HepG2 (cell line): ENCODE results near the gene SHTN1. TPM values are rescaled to one million over a fixed set of nuclear protein-coding genes. Genes with fewer than 3 reads are reported as not detected.

ENCODE experiments used
- ATAC-seq: fragments of 200-7000 bp; cut with Tn5 transposase; 3 replicates; pipeline ENCODE4 v1.9.1; 2020; ENCODE audit warnings: mild to moderate bottlenecking, moderate library complexity
- BruUV-seq: library from RNA; stranded (reverse); fragments of 400-500 nt; replicated peaks from 2 replicates; lab custom pipeline; 2021; lab: Mats Ljungman, UMichigan
- CTCF ChIA-PET: fragments of 300-600 bp; formaldehyde crosslinking; extraction: SDS; loops from one replicate; lab custom pipeline; 2021; ENCODE audit warnings: low total read pairs, inconsistent platforms, low intra/inter-chr PET ratio; lab: Yijun Ruan, JAX
- POLR2A ChIA-PET: fragments of 350-600 bp; sonication (Branson Sonifier 250); formaldehyde crosslinking; loops from one replicate; lab custom pipeline; 2020; ENCODE audit warnings: antibody characterized with exemption, inconsistent platforms; lab: Yijun Ruan, JAX
- DNase-seq: peaks from one replicate; pipeline ENCODE4 v3.0.0-alpha.2; 2015; ENCODE audit warnings: low spot score
- FAIRE-seq: peaks from 3 replicates; lab custom pipeline; 2011; peaks lifted over from hg19 to GRCh38; lab: Jason Lieb, UNC
- H2AFZ ChIP-seq: one replicate; pipeline ENCODE4 v1.6.1; 2011; ENCODE audit warnings: low read length, inconsistent platforms
- H3K27ac ChIP-seq: fragments of 300-600 bp; 3 replicates; pipeline ENCODE4 v1.8.0; 2011; ENCODE audit warnings: mixed run types, mild to moderate bottlenecking, mixed read lengths, low read length, inconsistent platforms; ENCODE audit not compliant: insufficient read depth; ENCODE audit errors: extremely low read length
- H3K27me3 ChIP-seq, 2 experiments: fragments of 200-600 bp in 1 of 2; 2 replicates in 1 of 2; 3 replicates in 1 of 2; pipeline versions ENCODE4 v1.6.0 to v1.8.0; 2011; ENCODE audit warnings: low read length in 2 of 2, mild to moderate bottlenecking in 2 of 2, moderate library complexity in 2 of 2, inconsistent platforms in 1 of 2; ENCODE audit not compliant: insufficient read depth in 2 of 2, control insufficient read depth in 1 of 2
- H3K36me3 ChIP-seq, 2 experiments: fragments of 200-600 bp in 1 of 2; replicated peaks in 1 of 2; 2 replicates in 1 of 2; 3 replicates in 1 of 2; pipeline versions ENCODE4 v1.5.1 to v1.8.0; 2011; ENCODE audit warnings: low read length in 2 of 2, inconsistent platforms in 1 of 2; ENCODE audit not compliant: insufficient read depth in 2 of 2, control insufficient read depth in 1 of 2
- H3K4me1 ChIP-seq: 2 replicates; pipeline ENCODE4 v1.5.1; 2012; ENCODE audit warnings: low read length, inconsistent platforms; ENCODE audit not compliant: insufficient read depth
- H3K4me2 ChIP-seq: 2 replicates; pipeline ENCODE4 v1.6.0; 2011; ENCODE audit warnings: low read depth, low read length, inconsistent platforms
- H3K4me3 ChIP-seq, 3 experiments: fragments of 200-600 bp in 1 of 3; sonication (generic), shearing (Covaris generic) in 1 of 3; replicated peaks in 1 of 3; 2 replicates each; pipeline ENCODE4 v1.5.1; 2011 to 2016; ENCODE audit warnings: low read length in 3 of 3, inconsistent platforms in 2 of 3, low read depth in 2 of 3, mild to moderate bottlenecking in 2 of 3, control low read depth in 1 of 3, mixed read lengths in 1 of 3; ENCODE audit not compliant: insufficient read depth in 1 of 3
- H3K79me2 ChIP-seq: one replicate; pipeline ENCODE4 v1.6.1; 2011; ENCODE audit warnings: low read length, inconsistent platforms; ENCODE audit not compliant: insufficient read depth
- H3K9ac ChIP-seq: 2 replicates; pipeline ENCODE4 v1.6.0; 2011; ENCODE audit warnings: mild to moderate bottlenecking, low read depth, low read length, inconsistent platforms; ENCODE audit not compliant: insufficient read depth
- H3K9me3 ChIP-seq: 2 replicates; pipeline ENCODE4 v1.5.1; 2012; ENCODE audit warnings: mild to moderate bottlenecking, low read length
- H4K20me1 ChIP-seq: 2 replicates; pipeline ENCODE4 v1.6.0; 2011; ENCODE audit warnings: inconsistent platforms, mild to moderate bottlenecking, low read length, moderate library complexity; ENCODE audit not compliant: insufficient read depth
- ATRX ChIP-seq: sonication (generic); formaldehyde crosslinking; IDR thresholded peaks from 2 replicates; pipeline ENCODE4 v1.4.0; 2020; ENCODE audit warnings: missing genetic modification reagents, borderline replicate concordance
- HMGA1 ChIP-seq: sonication (generic); formaldehyde crosslinking; conservative IDR thresholded peaks from 2 replicates; pipeline ENCODE4 v1.4.0; 2020; ENCODE audit warnings: missing genetic modification reagents
- LCORL ChIP-seq, 2 experiments: fragments of 450-650 bp in 1 of 2; sonication (generic) in 1 of 2; formaldehyde crosslinking in 1 of 2; IDR thresholded peaks; 2 replicates each; pipeline versions ENCODE4 v1.5.0 to v1.6.1; 2017 to 2020; ENCODE audit warnings: antibody characterized with exemption in 1 of 2, missing genetic modification reagents in 1 of 2
- MAZ ChIP-seq, 2 experiments: sonication (generic) in 1 of 2; formaldehyde crosslinking in 1 of 2; IDR thresholded peaks; 2 replicates each; pipeline versions ENCODE4 v1.5.0 to v1.6.1; 2012 to 2020; ENCODE audit warnings: low read depth in 2 of 2, mild to moderate bottlenecking in 2 of 2, borderline replicate concordance in 1 of 2, improper control_type of control experiment in 1 of 2, low read length in 1 of 2, missing genetic modification reagents in 1 of 2, moderate library complexity in 1 of 2
- RARG ChIP-seq: sonication (generic); formaldehyde crosslinking; IDR thresholded peaks from 2 replicates; pipeline ENCODE4 v1.4.0; 2020; ENCODE audit warnings: low read depth, mild to moderate bottlenecking, missing genetic modification reagents
- SRSF9 ChIP-seq: fragments of 200-400 bp; formaldehyde crosslinking; IDR thresholded peaks from 2 replicates; pipeline ENCODE4 v1.6.1; 2018; ENCODE audit warnings: borderline replicate concordance, mild to moderate bottlenecking, low read depth, low read length; ENCODE audit not compliant: insufficient read depth, poor library complexity, severe bottlenecking
- STAT5B ChIP-seq: sonication (generic); formaldehyde crosslinking; IDR thresholded peaks from 2 replicates; pipeline ENCODE4 v1.4.0; 2020; ENCODE audit warnings: missing genetic modification reagents
- ZBTB38 ChIP-seq: sonication (generic); formaldehyde crosslinking; IDR thresholded peaks from 2 replicates; pipeline ENCODE4 v1.5.1; 2020; ENCODE audit warnings: mild to moderate bottlenecking, missing genetic modification reagents
- ZMAT3 ChIP-seq: sonication (generic); formaldehyde crosslinking; conservative IDR thresholded peaks from 2 replicates; pipeline ENCODE4 v1.7.0; 2021; ENCODE audit warnings: missing genetic modification reagents
- ZMYM4 ChIP-seq: sonication (generic); formaldehyde crosslinking; IDR thresholded peaks from 2 replicates; pipeline ENCODE4 v1.8.1; 2023; ENCODE audit warnings: mild to moderate bottlenecking, missing genetic modification reagents
- ZNF235 ChIP-seq: sonication (generic); formaldehyde crosslinking; IDR thresholded peaks from 2 replicates; pipeline ENCODE4 v1.8.1; 2023; ENCODE audit warnings: mild to moderate bottlenecking, missing genetic modification reagents, borderline replicate concordance
- ZNF446 ChIP-seq: sonication (generic); formaldehyde crosslinking; IDR thresholded peaks from 2 replicates; pipeline ENCODE4 v1.5.0; 2020; ENCODE audit warnings: mild to moderate bottlenecking, missing genetic modification reagents
- ZNF496 ChIP-seq: sonication (generic); formaldehyde crosslinking; IDR thresholded peaks from 2 replicates; pipeline ENCODE4 v1.8.1; 2023; ENCODE audit warnings: mild to moderate bottlenecking, moderate library complexity, missing genetic modification reagents; ENCODE audit not compliant: insufficient replicate concordance
- ZNF558 ChIP-seq: sonication (generic); formaldehyde crosslinking; IDR thresholded peaks from 2 replicates; pipeline ENCODE4 v1.9.0; 2022; ENCODE audit warnings: mild to moderate bottlenecking, missing genetic modification reagents, borderline replicate concordance
- WGBS: methylation state at CpG from one replicate; pipeline ENCODE4 v1.1.6; 2017; ENCODE audit warnings: low lambda C conversion rate; 5-methylcytosine and 5-hydroxymethylcytosine counted together
- in situ Hi-C: cut with HindIII; loops from 2 replicates; pipeline ENCODE4 v1.10.0; 2017; ENCODE audit warnings: low pct_unique_long_range_greater_than_20kb; ENCODE audit not compliant: extremely low pct_ligation_motif_present
- intact Hi-C: fragments of 100-400 bp; cut with micrococcal nuclease; formaldehyde crosslinking; loops from one replicate; pipeline ENCODE4 v1.10.0; 2022; ENCODE audit not compliant: unreplicated experiment
- polyA plus RNA-seq, 8 experiments: library from polyadenylated mRNA; depleted of rRNA in 3 of 8; stranded (reverse) in 7 of 8; unstranded in 1 of 8; fragments of >200 nt; fragmentation: Illumina TruSeq in 4 of 8; extraction: Trizol in 4 of 8; gene quantifications; 2 replicates each; pipeline versions ENCODE4 v1.2.1 to v1.2.3, GENCODE V29; 2011 to 2016; ENCODE audit warnings: low read depth in 4 of 8, missing spikeins in 1 of 8, mixed read lengths in 1 of 8; ENCODE audit not compliant: insufficient read depth in 1 of 8
- total RNA-seq, 5 experiments: library from RNA; depleted of rRNA; stranded (reverse); fragments of >200 nt; fragmentation: Illumina TruSeq; extraction: Trizol; gene quantifications; 2 replicates each; pipeline ENCODE4 v1.2.3, GENCODE V29; 2016; ENCODE audit warnings: low read depth in 1 of 5
- TF ChIP-seq, protein P1 (sequence below): sonication (generic); formaldehyde crosslinking; conservative IDR thresholded peaks from 2 replicates; pipeline ENCODE4 v1.4.0; 2020; ENCODE audit warnings: mild to moderate bottlenecking, missing genetic modification reagents, moderate library complexity

The SHTN1 gene
- total and polyA plus RNA-seq, 2 of the 13 experiments (the other 11 are each of a cell fraction or from before 2014, with no cell fraction given): 11.3 to 15.6 TPM

- Histone ChIP-seq H3K9me3 (no peaks in the 10 kb centered on the region), H3K4me1 (no peaks in the 10 kb centered on the region), H3K4me3 (no peak overlapping the region), H4K20me1 (no peaks in the 10 kb centered on the region), H3K9ac (no peak overlapping the region)
- POLR2A ChIA-PET: no interaction called here
- intact Hi-C loops: no loop called here
- no peak for FAIRE-seq
- in situ Hi-C loops: no loop called here
- TF ChIP-seq ZMAT3 (CRISPR knock-in tag): no peak
- no peak for TF ChIP-seq RARG (CRISPR knock-in tag)
- TF ChIP-seq ZNF446 (CRISPR knock-in tag): no peak
- no peak for TF ChIP-seq STAT5B (CRISPR knock-in tag)
- no peak for TF ChIP-seq ZNF235 (CRISPR knock-in tag)
- no peak for TF ChIP-seq SRSF9
- no peak for TF ChIP-seq ZNF496
- no peak for TF ChIP-seq ATRX
- TF ChIP-seq HMGA1: no peak
- TF ChIP-seq ZBTB38: no peak
- TF ChIP-seq, all 625 proteins: peak for 0
- Histone ChIP-seq H3K27me3 (no peaks in the 10 kb centered on the region), H2AFZ (no peak overlapping the region), H3K79me2 (no peaks in the 10 kb centered on the region), H3K4me2 (no peak overlapping the region), H3K27ac (no peak overlapping the region), H3K36me3 (peaks cover 0 to 3% of the 10 kb centered on the region in 2 experiments; a peak in 2 of 5 replicates)
- no peak for DNase-seq
- CTCF ChIA-PET: no interaction called here
- 96% methylated on average over 7 of the region's 7 CpGs for WGBS
- no peak for ATAC-seq
- BruUV-seq: no TSS peak
Observed at GRCh38 chr10:116891208-116891607, 113.8 kb downstream of the SHTN1 start.

DNA sequence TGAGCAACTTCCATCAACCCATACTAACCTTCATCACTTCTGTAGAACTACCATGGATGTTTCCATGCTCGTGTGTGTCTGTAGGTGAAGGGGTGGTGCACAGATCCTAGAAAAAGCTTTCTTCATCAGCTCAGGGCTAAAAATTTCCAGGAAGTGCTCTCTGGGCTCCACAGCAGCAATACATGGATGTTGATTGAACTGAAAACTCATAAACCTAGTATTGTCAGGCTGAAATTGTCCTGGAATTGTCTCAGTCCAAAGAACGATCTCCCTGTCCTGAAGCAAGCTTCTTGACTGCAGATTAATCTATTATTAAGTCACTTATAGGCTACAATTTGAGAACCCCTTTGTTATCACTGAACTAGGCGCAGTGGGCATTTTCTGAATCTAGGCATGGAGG is 115.9 kb downstream of the SHTN1 start:
- POLR2A ChIA-PET: no interaction called here
- FAIRE-seq (no peak), ATAC-seq (no peak)
- TF ChIP-seq ZNF558 (CRISPR knock-in tag) (no peak), ZMYM4 (CRISPR knock-in tag) (no peak), LCORL (IDR thresholded peaks at IDR 0.05) (no peak), LCORL (CRISPR knock-in tag; IDR thresholded peaks at IDR 0.05) (no peak), MAZ (IDR thresholded peaks at IDR 0.05; ENCODE audit: borderline replicate concordance, low read depth, low read length) (no peak), MAZ (CRISPR knock-in tag; IDR thresholded peaks at IDR 0.05; ENCODE audit: low read depth) (no peak)
- TF ChIP-seq, protein P1, sequence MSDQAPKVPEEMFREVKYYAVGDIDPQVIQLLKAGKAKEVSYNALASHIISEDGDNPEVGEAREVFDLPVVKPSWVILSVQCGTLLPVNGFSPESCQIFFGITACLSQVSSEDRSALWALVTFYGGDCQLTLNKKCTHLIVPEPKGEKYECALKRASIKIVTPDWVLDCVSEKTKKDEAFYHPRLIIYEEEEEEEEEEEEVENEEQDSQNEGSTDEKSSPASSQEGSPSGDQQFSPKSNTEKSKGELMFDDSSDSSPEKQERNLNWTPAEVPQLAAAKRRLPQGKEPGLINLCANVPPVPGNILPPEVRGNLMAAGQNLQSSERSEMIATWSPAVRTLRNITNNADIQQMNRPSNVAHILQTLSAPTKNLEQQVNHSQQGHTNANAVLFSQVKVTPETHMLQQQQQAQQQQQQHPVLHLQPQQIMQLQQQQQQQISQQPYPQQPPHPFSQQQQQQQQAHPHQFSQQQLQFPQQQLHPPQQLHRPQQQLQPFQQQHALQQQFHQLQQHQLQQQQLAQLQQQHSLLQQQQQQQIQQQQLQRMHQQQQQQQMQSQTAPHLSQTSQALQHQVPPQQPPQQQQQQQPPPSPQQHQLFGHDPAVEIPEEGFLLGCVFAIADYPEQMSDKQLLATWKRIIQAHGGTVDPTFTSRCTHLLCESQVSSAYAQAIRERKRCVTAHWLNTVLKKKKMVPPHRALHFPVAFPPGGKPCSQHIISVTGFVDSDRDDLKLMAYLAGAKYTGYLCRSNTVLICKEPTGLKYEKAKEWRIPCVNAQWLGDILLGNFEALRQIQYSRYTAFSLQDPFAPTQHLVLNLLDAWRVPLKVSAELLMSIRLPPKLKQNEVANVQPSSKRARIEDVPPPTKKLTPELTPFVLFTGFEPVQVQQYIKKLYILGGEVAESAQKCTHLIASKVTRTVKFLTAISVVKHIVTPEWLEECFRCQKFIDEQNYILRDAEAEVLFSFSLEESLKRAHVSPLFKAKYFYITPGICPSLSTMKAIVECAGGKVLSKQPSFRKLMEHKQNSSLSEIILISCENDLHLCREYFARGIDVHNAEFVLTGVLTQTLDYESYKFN (CRISPR knock-in tag): no peak

More for the DNA sequence above, 115.9 kb downstream of the SHTN1 start:
- H3K9me3 ChIP-seq: no peaks in the 10 kb centered on the region
- H3K9ac ChIP-seq: no peak overlapping the region
- no peaks in the 10 kb centered on the region for H4K20me1 ChIP-seq
- in situ Hi-C loops (no loop called here), intact Hi-C loops (no loop called here)
- no TSS peak for BruUV-seq
- peaks cover 0 to 12% of the 10 kb centered on the region in 2 experiments; a peak in 2 of 5 replicates for H3K36me3 ChIP-seq
- no peaks in the 10 kb centered on the region for H3K79me2 ChIP-seq
- no peak overlapping the region for H3K4me2 ChIP-seq
- H3K27ac ChIP-seq: no peak overlapping the region
- CTCF ChIA-PET: no interaction called here
- H3K4me3 ChIP-seq: no peak overlapping the region
- 97% methylated on average over 3 of the region's 3 CpGs for WGBS
- no peak overlapping the region for H2AFZ ChIP-seq
- no peaks in the 10 kb centered on the region for H3K4me1 ChIP-seq
- DNase-seq: no peak
- H3K27me3 ChIP-seq: no peaks in the 10 kb centered on the region
